ENCODE measurements around the gene SLC35G6.

DNA sequence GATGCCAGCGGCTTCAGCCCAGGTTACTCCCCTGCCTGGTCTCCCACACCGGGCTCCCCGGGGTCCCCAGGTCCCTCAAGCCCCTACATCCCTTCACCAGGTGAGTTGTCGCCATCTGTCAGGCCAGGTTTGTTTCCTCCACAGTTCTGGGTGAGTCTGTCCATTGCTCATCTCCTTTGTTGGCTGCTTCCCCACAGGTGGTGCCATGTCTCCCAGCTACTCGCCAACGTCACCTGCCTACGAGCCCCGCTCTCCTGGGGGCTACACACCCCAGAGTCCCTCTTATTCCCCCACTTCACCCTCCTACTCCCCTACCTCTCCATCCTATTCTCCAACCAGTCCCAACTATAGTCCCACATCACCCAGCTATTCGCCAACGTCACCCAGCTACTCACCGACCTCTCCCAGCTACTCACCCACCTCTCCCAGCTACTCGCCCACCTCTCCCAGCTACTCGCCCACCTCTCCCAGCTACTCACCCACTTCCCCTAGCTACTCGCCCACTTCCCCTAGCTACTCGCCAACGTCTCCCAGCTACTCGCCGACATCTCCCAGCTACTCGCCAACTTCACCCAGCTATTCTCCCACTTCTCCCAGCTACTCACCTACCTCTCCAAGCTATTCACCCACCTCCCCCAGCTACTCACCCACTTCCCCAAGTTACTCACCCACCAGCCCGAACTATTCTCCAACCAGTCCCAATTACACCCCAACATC, 31.7 kb downstream of the SLC35G6 start:
- TF ChIP-seq, protein P1, sequence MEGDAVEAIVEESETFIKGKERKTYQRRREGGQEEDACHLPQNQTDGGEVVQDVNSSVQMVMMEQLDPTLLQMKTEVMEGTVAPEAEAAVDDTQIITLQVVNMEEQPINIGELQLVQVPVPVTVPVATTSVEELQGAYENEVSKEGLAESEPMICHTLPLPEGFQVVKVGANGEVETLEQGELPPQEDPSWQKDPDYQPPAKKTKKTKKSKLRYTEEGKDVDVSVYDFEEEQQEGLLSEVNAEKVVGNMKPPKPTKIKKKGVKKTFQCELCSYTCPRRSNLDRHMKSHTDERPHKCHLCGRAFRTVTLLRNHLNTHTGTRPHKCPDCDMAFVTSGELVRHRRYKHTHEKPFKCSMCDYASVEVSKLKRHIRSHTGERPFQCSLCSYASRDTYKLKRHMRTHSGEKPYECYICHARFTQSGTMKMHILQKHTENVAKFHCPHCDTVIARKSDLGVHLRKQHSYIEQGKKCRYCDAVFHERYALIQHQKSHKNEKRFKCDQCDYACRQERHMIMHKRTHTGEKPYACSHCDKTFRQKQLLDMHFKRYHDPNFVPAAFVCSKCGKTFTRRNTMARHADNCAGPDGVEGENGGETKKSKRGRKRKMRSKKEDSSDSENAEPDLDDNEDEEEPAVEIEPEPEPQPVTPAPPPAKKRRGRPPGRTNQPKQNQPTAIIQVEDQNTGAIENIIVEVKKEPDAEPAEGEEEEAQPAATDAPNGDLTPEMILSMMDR (IDR thresholded peaks at IDR 0.05) = no peak
- TF ChIP-seq EZH2 (IDR thresholded peaks at IDR 0.05) (no peak), EZH2phosphoT487 (IDR thresholded peaks at IDR 0.05) (no peak)
